Muscle of leg (tissue), 11 donors: Measurements from ENCODE around the gene ZNF48. TPM values are rescaled to one million over a fixed set of nuclear protein-coding genes. Genes with fewer than 3 reads are reported as not detected.
A peak's percentile ranks its signal among the peaks of the same experiment; 100 is the strongest.
"Not testable (repeated sequence)": the region's sequence is repeated elsewhere in the genome, so short reads cannot be mapped to it uniquely, and the experiment has no call there.

Experiments used
- DNase-seq: peaks from one replicate; pipeline ENCODE4 v3.0.0; 2013
- H3K27ac ChIP-seq: one replicate; pipeline ENCODE4 v1.5.1; 2013; ENCODE audit warnings: mild to moderate bottlenecking, low read length, control low read depth
- H3K27me3 ChIP-seq: one replicate; pipeline ENCODE4 v1.6.1; 2013; ENCODE audit warnings: low read length; ENCODE audit not compliant: control insufficient read depth, insufficient read depth
- H3K36me3 ChIP-seq: one replicate; pipeline ENCODE4 v1.6.1; 2013; ENCODE audit warnings: low read length; ENCODE audit not compliant: control insufficient read depth, insufficient read depth
- H3K4me1 ChIP-seq: one replicate; pipeline ENCODE4 v1.6.1; 2013; ENCODE audit warnings: low read length; ENCODE audit not compliant: control insufficient read depth, insufficient read depth
- H3K4me3 ChIP-seq: one replicate; pipeline ENCODE4 v1.5.1; 2013; ENCODE audit warnings: low read length, control low read depth
- H3K9me3 ChIP-seq: replicated peaks from 2 replicates; pipeline ENCODE4 v1.6.1; 2013; ENCODE audit warnings: low read depth, low read length; ENCODE audit not compliant: control insufficient read depth
- WGBS: methylation state at CpG from one replicate; pipeline ENCODE4 v1.1.5; 2013; ENCODE audit warnings: missing lambda C conversion rate; ENCODE audit not compliant: insufficient coverage; 5-methylcytosine and 5-hydroxymethylcytosine counted together
- polyA plus RNA-seq, 8 donors: library from polyadenylated mRNA; unstranded; fragments of 120-200 nt; gene quantifications; one replicate each; pipeline versions ENCODE4 v1.2.1 to v1.2.3, GENCODE V29; 2013; ENCODE audit warnings: inconsistent platforms in 1 of 8, low replicate concordance in 1 of 8; ENCODE audit not compliant: insufficient read length in 8 of 8, insufficient read depth in 1 of 8
- total RNA-seq: library from RNA; stranded (reverse); fragments of 120-200 nt; gene quantifications from one replicate; pipeline ENCODE4 v1.2.4, GENCODE V29; 2013

ZNF48 gene
- total and polyA plus RNA-seq, 9 donors, result 5.0 to 8.3 (median 6.6) TPM

DNA sequence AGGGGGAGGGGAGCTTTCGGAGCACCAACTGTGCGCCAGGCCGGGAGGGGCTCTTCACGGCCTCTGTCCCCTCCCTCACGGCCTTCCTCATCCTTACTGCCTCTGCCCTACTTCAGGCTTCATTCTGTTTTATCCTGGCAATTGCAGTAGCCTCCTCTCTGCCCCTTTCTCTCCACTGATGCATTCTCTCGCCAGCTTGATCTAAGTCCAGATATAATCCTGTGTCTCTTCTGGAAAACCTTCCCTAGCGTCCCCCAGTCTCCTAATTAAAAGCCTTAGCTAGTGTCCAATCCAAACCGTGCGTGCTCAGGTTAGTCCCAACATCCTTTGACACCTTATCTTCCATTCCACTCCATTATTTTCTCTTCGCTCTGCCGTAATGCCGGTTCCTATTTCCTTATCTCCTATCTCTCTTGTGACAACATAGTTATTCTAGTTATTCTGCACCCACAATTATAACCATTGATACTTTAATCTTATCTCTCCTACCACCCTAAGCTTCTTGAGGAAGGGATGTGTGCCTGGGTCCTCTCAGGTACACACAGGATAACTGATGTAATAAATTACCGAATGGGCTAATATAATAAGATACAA is 869 bp downstream of the ZNF48 start:
- 15% methylated on average over 10 of the region's 13 CpGs for whole genome bisulfite sequencing
- no peak for DNase-seq
- Histone ChIP-seq H3K4me3 (peak overlapping the region; percentile 70), H3K27me3 (no peaks in the 10 kb centered on the region), H3K36me3 (peaks cover 18% of the 10 kb centered on the region), H3K9me3 (no peaks in the 10 kb centered on the region), H3K4me1 (peaks cover 26% of the 10 kb centered on the region), H3K27ac (peak overlapping the region; percentile 69)

DNA sequence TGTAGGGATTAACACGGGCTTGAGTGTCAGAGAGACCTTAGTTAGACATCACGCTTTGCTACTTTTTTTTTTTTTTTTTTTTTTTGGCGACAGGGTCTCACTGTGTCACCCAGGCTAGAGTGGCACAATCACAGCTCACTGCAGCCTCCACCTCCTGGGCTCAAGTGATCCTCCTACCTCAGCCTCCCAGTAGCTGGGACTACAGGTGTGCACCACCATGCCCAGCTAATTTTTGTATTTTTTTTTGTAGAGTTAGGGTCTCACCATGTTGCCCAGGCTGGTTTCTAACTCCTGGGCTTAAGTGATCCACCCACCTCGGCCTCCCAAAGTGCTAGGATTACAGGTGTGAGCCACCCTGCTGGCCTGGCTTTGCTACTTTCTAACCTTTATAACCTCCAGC is 1.4 kb downstream of the ZNF48 start:
- Histone ChIP-seq H3K36me3 (peaks cover 18% of the 10 kb centered on the region), H3K4me1 (peaks cover 29% of the 10 kb centered on the region)
- not testable (repeated sequence) for DNase-seq, H3K4me3 ChIP-seq, H3K9me3 ChIP-seq, H3K27me3 ChIP-seq, H3K27ac ChIP-seq
- WGBS, result no CpG with 5 or more reads among the region's 4 CpGs

DNA sequence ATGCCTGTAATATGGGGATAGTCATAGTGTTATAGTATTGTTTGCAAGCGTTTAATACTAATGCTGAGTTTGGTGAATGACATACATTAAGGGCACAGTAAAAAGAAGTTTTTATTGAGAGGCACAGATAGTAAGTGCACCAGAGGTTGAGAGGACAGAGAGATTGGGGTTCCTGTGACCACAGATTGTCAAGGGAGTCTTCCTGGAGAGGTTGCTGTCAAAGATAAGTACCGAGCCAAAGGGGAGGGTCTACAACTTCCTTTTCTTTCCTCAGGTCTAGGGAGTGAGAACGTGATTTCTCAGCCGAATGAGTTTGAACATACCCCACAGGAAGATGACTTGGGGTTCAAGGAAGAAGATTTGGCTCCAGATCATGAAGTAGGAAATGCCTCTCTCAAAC is 1.8 kb downstream of the ZNF48 start:
- no peaks in the 10 kb centered on the region for H3K9me3 ChIP-seq
- H3K4me3 ChIP-seq, result no peak overlapping the region
- H3K4me1 ChIP-seq, result peaks cover 29% of the 10 kb centered on the region
- H3K27me3 ChIP-seq, result no peaks in the 10 kb centered on the region
- no peak for DNase-seq
- no peak overlapping the region for H3K27ac ChIP-seq
- WGBS, result 73% methylated on average over 3 of the region's 4 CpGs
- H3K36me3 ChIP-seq, result peaks cover 18% of the 10 kb centered on the region

DNA sequence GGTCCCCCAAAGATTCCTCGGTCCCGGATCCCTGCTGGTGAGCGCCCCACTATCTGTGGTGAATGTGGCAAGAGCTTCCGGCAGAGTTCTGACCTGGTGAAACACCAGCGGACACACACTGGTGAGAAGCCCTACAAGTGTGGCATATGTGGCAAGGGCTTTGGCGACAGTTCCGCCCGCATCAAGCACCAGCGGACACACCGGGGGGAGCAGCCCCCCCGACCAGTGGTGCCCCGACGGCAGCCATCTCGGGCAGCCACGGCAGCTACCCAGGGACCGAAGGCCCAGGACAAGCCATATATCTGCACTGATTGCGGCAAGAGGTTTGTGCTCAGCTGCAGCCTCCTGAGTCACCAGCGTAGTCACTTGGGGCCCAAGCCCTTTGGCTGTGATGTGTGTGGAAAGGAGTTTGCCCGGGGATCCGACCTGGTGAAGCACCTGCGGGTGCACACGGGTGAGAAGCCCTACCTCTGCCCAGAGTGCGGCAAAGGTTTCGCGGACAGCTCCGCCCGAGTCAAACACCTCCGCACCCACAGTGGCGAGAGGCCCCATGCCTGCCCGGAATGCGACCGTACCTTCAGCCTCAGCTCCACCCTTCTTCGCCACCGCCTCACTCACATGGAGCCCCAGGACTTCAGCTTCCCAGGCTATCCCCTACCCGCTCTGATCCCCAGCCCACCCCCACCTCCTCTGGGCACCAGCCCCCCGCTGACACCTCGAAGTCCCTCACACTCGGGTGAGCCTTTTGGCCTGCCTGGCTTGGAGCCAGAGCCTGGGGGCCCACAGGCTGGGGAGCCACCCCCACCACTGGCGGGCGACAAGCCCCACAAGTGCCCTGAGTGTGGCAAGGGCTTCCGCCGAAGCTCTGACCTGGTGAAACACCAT is 2.8 kb downstream of the ZNF48 start:
- H3K4me3 ChIP-seq, result no peak overlapping the region
- peaks cover 18% of the 10 kb centered on the region for H3K36me3 ChIP-seq
- H3K4me1 ChIP-seq, result peaks cover 29% of the 10 kb centered on the region
- no peaks in the 10 kb centered on the region for H3K27me3 ChIP-seq
- WGBS, result 95% methylated on average over 37 of the region's 42 CpGs
- H3K27ac ChIP-seq, result no peak overlapping the region
- peak; percentile 5 for DNase-seq
- no peaks in the 10 kb centered on the region for H3K9me3 ChIP-seq

DNA sequence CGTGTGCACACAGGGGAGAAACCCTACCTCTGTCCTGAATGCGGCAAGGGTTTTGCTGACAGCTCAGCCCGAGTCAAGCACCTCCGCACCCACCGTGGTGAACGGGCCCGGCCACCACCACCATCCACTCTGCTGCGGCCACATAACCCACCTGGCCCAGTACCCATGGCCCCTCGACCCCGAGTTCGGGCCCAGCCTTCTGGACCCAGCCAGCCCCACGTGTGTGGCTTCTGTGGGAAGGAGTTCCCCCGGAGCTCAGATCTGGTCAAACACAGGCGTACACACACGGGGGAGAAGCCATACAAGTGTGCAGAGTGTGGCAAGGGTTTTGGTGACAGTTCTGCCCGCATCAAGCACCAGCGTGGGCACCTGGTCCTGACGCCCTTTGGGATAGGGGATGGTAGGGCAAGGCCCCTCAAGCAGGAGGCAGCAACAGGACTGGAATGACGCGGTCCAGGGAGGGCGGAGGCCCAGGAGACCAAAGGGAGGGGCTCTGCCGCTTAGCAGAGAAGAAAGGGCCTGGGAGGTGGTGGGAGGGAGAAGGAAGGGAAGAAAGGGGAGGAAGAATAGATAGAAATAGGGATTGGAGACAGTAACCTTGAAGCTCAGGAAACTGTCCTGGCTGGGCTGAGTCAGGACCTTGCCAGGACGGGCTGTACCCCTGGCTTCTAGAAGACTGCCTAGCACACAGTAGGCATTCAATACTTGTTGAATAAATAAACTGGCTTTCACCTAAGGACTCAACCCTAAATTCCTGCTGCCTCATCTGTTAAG is 3.6 kb downstream of the ZNF48 start:
- 71% methylated on average over 15 of the region's 23 CpGs for WGBS
- Histone ChIP-seq H3K4me3 (no peak overlapping the region), H3K27ac (peak overlapping the region; percentile 99)

DNA sequence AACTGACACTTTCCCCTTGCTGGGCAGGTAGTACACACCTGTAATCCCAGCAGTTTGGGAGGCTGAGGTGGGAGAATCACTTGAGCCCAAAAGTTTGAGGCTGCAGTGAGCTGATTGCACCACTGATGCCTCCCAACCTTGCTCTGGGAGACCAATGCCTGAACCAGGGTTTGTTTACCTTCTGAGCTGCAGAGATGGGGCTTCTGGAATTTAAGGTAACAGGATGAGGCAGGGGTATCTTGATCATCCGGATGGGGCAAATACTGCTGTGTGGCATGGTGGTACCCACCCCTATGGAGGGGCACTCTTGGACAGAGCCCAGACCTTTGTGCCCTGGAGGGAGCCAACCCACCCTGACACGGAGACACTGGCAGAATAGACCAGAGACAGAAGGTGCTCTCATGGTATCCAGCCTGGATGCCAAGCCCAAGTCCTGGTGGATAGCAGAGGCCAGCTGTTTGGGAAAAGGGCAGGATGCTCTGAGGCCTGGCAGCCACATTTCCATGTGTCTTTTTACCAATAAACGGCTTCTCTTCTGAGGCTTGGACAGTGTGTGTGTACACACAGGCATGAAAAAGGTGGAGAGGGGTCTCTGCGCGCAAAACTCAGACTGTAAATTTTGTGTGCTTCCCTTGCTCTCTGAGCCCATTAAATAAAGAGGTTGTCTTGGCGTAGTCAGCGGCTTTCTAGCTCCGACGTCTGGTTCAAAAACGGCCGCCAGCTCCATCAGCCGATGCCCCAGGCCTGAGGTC is 4.4 kb downstream of the ZNF48 start:
- DNase-seq, result no peak
- H3K27ac ChIP-seq, result peak overlapping the region; percentile 99
- H3K9me3 ChIP-seq, result no peaks in the 10 kb centered on the region
- peaks cover 19% of the 10 kb centered on the region for H3K4me1 ChIP-seq
- peaks cover 18% of the 10 kb centered on the region for H3K36me3 ChIP-seq
- WGBS, result 0% methylated on average over 8 of the region's 12 CpGs
- no peaks in the 10 kb centered on the region for H3K27me3 ChIP-seq
- peak overlapping the region; percentile 76 for H3K4me3 ChIP-seq

More for the DNA sequence above, 3.6 kb downstream of the ZNF48 start:
- Histone ChIP-seq H3K9me3 (no peaks in the 10 kb centered on the region), H3K36me3 (peaks cover 18% of the 10 kb centered on the region), H3K4me1 (peaks cover 25% of the 10 kb centered on the region), H3K27me3 (no peaks in the 10 kb centered on the region)
- peak; percentile 9 for DNase-seq

DNA sequence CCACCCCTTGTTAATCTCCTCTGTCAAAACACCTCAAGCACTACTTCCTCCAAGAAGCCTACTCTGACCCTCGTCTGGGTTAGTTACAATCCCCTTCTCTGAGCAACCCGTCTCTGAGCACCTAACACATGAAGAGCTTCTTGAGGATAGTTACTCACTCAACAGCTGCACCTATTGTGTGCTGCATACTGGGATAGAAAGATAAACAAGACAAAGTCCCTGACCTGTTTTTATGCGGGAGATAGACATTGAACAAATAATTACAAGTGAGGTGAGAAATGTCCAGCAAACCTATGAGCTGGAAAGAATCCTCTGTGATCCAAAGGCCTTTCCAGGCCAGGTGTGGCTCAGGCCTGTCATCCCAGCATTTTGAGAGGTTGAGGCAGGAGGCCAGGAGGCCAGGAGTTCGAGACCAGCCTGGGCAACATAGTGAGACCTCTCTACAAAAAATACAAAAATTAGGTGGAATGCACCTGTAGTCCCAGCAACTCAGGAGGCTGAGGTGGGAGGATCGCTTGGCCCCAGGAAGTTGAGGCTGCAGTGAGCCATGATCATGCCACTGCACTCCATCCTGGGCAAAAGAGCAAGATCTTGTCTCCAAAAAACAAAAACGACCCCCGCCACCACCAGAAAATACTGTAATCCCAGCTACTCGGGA is 6.7 kb downstream of the ZNF48 start:
- H3K4me3 ChIP-seq, result no peak overlapping the region
- H3K4me1 ChIP-seq, result peaks cover 17% of the 10 kb centered on the region
- WGBS, result 96% methylated on average over 4 of the region's 8 CpGs
- H3K27me3 ChIP-seq, result no peaks in the 10 kb centered on the region
- peaks cover 18% of the 10 kb centered on the region for H3K36me3 ChIP-seq
- DNase-seq, result peak; percentile 3
- no peak overlapping the region for H3K27ac ChIP-seq
- H3K9me3 ChIP-seq, result no peaks in the 10 kb centered on the region

DNA sequence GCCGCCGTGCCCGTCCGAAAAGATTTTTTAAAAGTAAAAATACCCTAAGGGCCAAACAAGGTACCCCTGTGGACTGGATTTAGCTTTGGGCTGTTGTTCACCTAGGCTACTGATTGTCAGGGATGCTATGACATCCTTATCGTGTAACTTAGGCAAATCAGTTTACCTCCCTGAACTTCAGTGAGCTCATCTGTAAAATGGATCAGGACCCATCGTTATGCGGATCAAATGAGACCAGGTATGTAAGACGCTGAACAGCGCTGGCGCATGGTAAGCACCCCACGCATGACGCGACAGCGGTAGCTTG is 11.5 kb downstream of the ZNF48 start:
- Histone ChIP-seq H3K4me1 (peaks cover 21% of the 10 kb centered on the region), H3K9me3 (no peaks in the 10 kb centered on the region), H3K27ac (peak overlapping the region; percentile 89), H3K36me3 (peaks cover 20% of the 10 kb centered on the region), H3K4me3 (peak overlapping the region; percentile 72), H3K27me3 (no peaks in the 10 kb centered on the region)
- WGBS, result 19% methylated on average over 14 of the region's 14 CpGs
- no peak for DNase-seq

DNA sequence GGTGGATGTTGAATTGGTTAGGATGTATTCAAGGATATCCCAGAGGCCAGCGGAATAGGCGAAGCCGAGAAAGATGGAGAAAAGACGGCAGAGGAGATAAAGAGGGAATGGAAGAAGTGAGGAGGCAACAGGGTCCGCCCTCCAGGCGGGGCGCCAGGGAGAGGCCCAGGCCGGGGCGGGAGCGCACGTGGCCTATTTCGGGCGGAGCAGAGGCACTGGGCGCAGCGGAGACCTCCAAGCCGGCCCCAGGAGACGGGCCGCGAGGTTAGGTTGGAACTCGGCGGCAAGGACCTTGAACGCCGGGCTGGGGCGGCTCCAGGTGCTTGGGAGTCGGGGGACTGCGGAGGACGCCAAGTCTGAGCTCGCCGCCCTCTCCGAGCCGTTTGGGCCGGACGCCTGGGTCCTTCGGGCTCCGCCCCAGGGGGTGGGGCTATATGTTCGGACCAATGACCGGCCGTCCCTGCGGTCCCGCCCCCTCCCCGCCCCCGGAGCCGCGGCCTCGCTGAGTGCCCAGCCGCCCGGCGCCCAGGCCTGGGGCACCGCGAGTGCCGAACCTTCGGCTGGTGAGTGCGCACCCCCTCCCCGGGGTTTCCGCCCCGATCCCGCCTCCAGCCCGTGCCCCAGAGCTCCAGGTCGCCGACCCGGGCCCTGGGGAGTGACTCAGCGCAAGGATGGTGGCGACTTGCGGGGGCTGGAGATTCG is 12.0 kb downstream of the ZNF48 start, which contains the start of gene ZNF771:
TSS of gene ZNF771 (plus strand) at position 505 of the 702 bp plus-strand sequence. CDS start 448 bp downstream, outside the sequence.
- Histone ChIP-seq H3K36me3 (peaks cover 25% of the 10 kb centered on the region), H3K27ac (peak within 1 kb of the TSS; percentile 89), H3K27me3 (no peaks in the 10 kb centered on the region), H3K4me1 (peaks cover 21% of the 10 kb centered on the region), H3K9me3 (no peaks in the 10 kb centered on the region), H3K4me3 (peak within 1 kb of the TSS; percentile 72)
- WGBS, result under 1% methylated on average over 62 of the region's 65 CpGs
- DNase-seq, result peak; percentile 97
